ENCODE data around the gene MSLN. TPM values are rescaled to one million over a fixed set of nuclear protein-coding genes. Genes with fewer than 3 reads are reported as not detected.

MSLN gene
- total and polyA plus RNA-seq, 9 of the 15 experiments (the other 6 are each of a cell fraction or from before 2014, with no cell fraction given) = not detected

- H3K27ac ChIP-seq (ENCODE audit: extremely low read depth, low read depth, low read length) = no peak overlapping the region
- peak overlapping the region in 1 of 2 experiments; percentile 92; a peak in 2 of 4 replicates for H3K9ac ChIP-seq (ENCODE audit: insufficient read depth in 1 of 2, low read depth in 2 of 2, low read length in 2 of 2)
- peaks cover 12 to 86% of the 10 kb centered on the region in 2 experiments; a peak in 4 of 5 replicates for H3K4me1 ChIP-seq (replicated peaks in 1 of 2; ENCODE audit: control insufficient read depth in 2 of 2, insufficient read depth in 2 of 2, low read length in 2 of 2)
- DNase-seq (ENCODE audit: extremely low read depth in 1 of 4, low spot score in 3 of 4) (no peak), FAIRE-seq (no peak), ATAC-seq (no peak)
- no TSS peak for BruUV-seq (replicated peaks)
- no peaks in the 10 kb centered on the region for H3K9me3 ChIP-seq (replicated peaks; ENCODE audit: control insufficient read depth, insufficient read depth, low read depth, low read length)
- no peak overlapping the region for H3K4me2 ChIP-seq (ENCODE audit: insufficient read depth, low read length)
- no peak overlapping the region for H3K4me3 ChIP-seq
- no peak for TF ChIP-seq CBX2 (IDR thresholded peaks at IDR 0.05; ENCODE audit: insufficient read depth, low read length, poor library complexity, severe bottlenecking)
- peak; percentile 67 for TF ChIP-seq POLR2G (IDR thresholded peaks at IDR 0.05; ENCODE audit: low read depth, low read length)
- peak; percentile 95 for TF ChIP-seq ZBTB33 (CRISPR knock-in tag; IDR thresholded peaks at IDR 0.05)
- TF ChIP-seq PHTF2 (CRISPR knock-in tag; IDR thresholded peaks at IDR 0.05) = no peak
- no peak for TF ChIP-seq NR2C1 (IDR thresholded peaks at IDR 0.05)
- TF ChIP-seq NR2C1 (tag; IDR thresholded peaks at IDR 0.05) = no peak
- no peak for TF ChIP-seq ATF2 (CRISPR knock-in tag; IDR thresholded peaks at IDR 0.05)
- no peak for TF ChIP-seq E2F5 (CRISPR knock-in tag; IDR thresholded peaks at IDR 0.05)
- TF ChIP-seq ZNF740 (CRISPR knock-in tag; IDR thresholded peaks at IDR 0.05) = 0 out of 2 replicates have a peak, but pooled peaks have one; percentile 6
- no peak for TF ChIP-seq ZNF740 (tag; IDR thresholded peaks at IDR 0.05)
- no peak for TF ChIP-seq NFE2L1 (tag; IDR thresholded peaks at IDR 0.05; ENCODE audit: borderline replicate concordance, low read depth)
- TF ChIP-seq FOXK1 (CRISPR knock-in tag; IDR thresholded peaks at IDR 0.05; ENCODE audit: borderline replicate concordance) = no peak
- 94% methylated on average over 25 of the region's 29 CpGs for WGBS (ENCODE audit: insufficient coverage, low coverage, missing lambda C conversion rate)
- in situ Hi-C loops (cut with MboI) (loop anchor here (10.0 kb wide), 1 partner anchor 338 kb away; no protein-coding TSS in a partner anchor), intact Hi-C loops (cut with micrococcal nuclease) (no loop called here)
- no peak overlapping the region for H2AFZ ChIP-seq (ENCODE audit: low read depth, low read length)
- CTCF ChIA-PET (ENCODE audit: low intra/inter-chr PET ratio) = no interaction called here
- POLR2A ChIA-PET = interaction anchor here (0.9 to 1.5 kb wide), 2 partner anchors 10 to 26 kb away, joined by 4 read pairs; partner anchors contain the start of gene WDR24
- peaks cover 19% of the 10 kb centered on the region; the same call in 2 of the 3 replicates for H3K36me3 ChIP-seq (ENCODE audit: control insufficient read depth, insufficient read depth, low read length)
- H3K27me3 ChIP-seq (ENCODE audit: control insufficient read depth in 2 of 2, insufficient read depth in 2 of 2, low read length in 2 of 2) = no peaks in the 10 kb centered on the region
- peaks cover 38% of the 10 kb centered on the region for H3K79me2 ChIP-seq (ENCODE audit: control insufficient read depth, insufficient read depth, low read length)
- no peaks in the 10 kb centered on the region; the same call in 1 of the 2 replicates for H4K20me1 ChIP-seq (replicated peaks; ENCODE audit: control insufficient read depth, insufficient read depth, low read length)
- peaks cover 3% of the 10 kb centered on the region for H3K9me1 ChIP-seq (ENCODE audit: control insufficient read depth, insufficient read depth, low read length)
Measured at GRCh38 chr16:716768-717325, 43.7 kb upstream of the MSLN start.
